ES-I3 (cell line): Measurements from ENCODE around the gene GRIN2A.

ENCODE experiments used
- H3K36me3 ChIP-seq: 2 replicates; pipeline ENCODE4 v1.6.1; 2013; ENCODE audit warnings: mild to moderate bottlenecking, low read length, control low read depth, moderate library complexity; ENCODE audit not compliant: insufficient read depth
- H3K4me1 ChIP-seq: 2 replicates; pipeline ENCODE4 v1.6.1; 2013; ENCODE audit warnings: mild to moderate bottlenecking, control low read depth, low read length; ENCODE audit not compliant: insufficient read depth
- H3K9ac ChIP-seq: 2 replicates; pipeline ENCODE4 v1.6.1; 2013; ENCODE audit warnings: low read depth, mild to moderate bottlenecking, low read length, moderate library complexity
- H3K9me3 ChIP-seq: 2 replicates; pipeline ENCODE4 v1.6.1; 2013; ENCODE audit warnings: mild to moderate bottlenecking, low read length, moderate library complexity; ENCODE audit not compliant: control insufficient read depth, insufficient read depth

The GRIN2A gene

GRCh38 chr16:9755081-9755480 is 427.1 kb downstream of the GRIN2A start:
- H3K36me3 ChIP-seq: no peaks in the 10 kb centered on the region
- H3K9me3 ChIP-seq: no peaks in the 10 kb centered on the region
- peaks cover 14% of the 10 kb centered on the region for H3K4me1 ChIP-seq
- H3K9ac ChIP-seq: no peak overlapping the region

DNA sequence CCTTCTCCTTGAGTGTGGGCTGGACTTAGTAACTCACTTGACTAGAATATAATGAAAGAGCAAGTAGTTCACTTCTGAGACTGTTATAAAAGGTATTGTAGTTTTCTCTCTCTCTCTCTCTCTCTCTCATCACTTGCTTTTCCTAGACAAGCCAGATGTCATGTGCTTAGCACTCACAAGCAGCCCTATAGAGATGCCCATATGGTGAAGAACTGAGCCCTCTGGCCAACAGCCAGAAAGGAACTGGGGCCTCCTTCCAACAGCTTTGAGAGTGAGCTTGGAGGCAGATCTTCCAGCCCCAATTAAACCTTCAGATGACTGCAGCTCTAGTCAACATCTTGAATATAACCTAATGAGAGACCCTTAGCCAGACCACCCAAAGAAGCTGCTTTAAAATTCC is 440.5 kb downstream of the GRIN2A start:
- no peaks in the 10 kb centered on the region for H3K36me3 ChIP-seq
- no peak overlapping the region for H3K9ac ChIP-seq
- H3K9me3 ChIP-seq: no peaks in the 10 kb centered on the region
- no peaks in the 10 kb centered on the region for H3K4me1 ChIP-seq

- Histone ChIP-seq H3K4me1 (no peaks in the 10 kb centered on the region), H3K9me3 (no peaks in the 10 kb centered on the region), H3K9ac (no peak overlapping the region), H3K36me3 (no peaks in the 10 kb centered on the region)
Observed at GRCh38 chr16:9739301-9739700, 442.9 kb downstream of the GRIN2A start.

DNA sequence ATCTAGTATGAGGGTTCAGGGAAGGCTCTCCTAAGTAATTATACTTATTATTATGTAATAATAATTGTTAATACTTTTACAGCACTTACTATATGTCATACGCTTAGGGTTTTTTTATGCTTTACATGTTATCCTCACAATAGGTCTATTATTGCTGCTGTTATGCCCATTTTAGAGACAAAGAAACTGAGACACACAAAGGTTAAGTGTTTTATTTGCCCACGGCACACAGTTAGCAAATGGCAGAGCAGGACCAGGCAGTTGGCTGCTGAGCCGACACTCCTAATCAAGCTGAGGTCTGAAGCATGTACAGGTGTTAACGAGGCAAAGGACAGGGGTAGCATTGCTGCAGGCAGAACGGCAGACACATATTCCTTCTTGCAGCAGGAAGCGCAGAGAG is 443.5 kb downstream of the GRIN2A start:
- Histone ChIP-seq H3K36me3 (no peaks in the 10 kb centered on the region), H3K4me1 (no peaks in the 10 kb centered on the region), H3K9me3 (no peaks in the 10 kb centered on the region), H3K9ac (no peak overlapping the region)

GRCh38 chr16:9736547-9736946 is 445.7 kb downstream of the GRIN2A start:
- no peaks in the 10 kb centered on the region for H3K4me1 ChIP-seq
- H3K9ac ChIP-seq: no peak overlapping the region
- H3K9me3 ChIP-seq: no peaks in the 10 kb centered on the region; the same call in 1 of the 2 replicates
- H3K36me3 ChIP-seq: peaks cover 4% of the 10 kb centered on the region; the same call in 1 of the 2 replicates

DNA sequence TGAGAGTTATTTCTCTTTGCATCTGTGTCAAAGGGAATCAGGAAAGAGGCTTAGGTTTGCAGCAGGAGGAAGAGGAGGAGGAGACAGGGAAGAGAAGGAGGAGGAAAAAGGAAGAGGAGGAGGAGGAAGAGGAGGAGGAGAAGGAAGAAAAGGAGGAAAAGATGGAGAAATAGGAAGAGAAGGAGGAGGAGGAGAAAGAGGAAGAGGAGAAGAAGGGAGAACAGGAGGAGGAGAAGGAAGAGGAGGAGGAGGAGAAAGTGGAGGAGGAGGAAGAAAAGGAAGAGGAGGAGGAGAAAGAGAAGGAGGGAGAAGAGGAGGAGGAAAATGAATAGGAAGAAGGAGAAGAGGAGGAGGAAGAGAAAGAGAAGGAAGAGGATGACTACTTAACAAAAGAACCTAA is 459.1 kb downstream of the GRIN2A start:
- no peak overlapping the region for H3K9ac ChIP-seq
- no peaks in the 10 kb centered on the region for H3K9me3 ChIP-seq
- H3K36me3 ChIP-seq: no peaks in the 10 kb centered on the region; the same call in 1 of the 2 replicates
- H3K4me1 ChIP-seq: no peaks in the 10 kb centered on the region

DNA sequence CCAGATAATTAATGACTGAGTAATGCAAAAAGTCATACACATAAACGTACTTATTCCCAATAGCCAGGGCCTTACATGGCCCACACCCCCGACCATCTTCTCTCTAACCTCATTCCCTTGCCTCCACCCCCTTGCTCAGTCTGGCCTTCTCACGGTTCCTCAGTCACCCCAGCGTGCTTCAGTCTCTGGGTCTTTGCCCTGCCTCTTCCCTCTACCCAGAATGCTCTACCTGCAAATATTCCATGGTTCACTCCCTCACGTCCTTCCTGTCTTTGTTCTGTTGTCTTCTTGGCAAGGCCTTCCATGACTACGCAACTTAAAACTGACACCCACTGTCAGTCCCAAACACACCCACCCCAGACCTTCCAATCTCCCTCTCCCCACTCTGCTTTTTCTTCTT is 468.3 kb downstream of the GRIN2A start:
- H3K9me3 ChIP-seq: no peaks in the 10 kb centered on the region
- H3K9ac ChIP-seq: no peak overlapping the region
- H3K36me3 ChIP-seq: peaks cover 6% of the 10 kb centered on the region; the same call in 1 of the 2 replicates
- H3K4me1 ChIP-seq: no peaks in the 10 kb centered on the region

DNA sequence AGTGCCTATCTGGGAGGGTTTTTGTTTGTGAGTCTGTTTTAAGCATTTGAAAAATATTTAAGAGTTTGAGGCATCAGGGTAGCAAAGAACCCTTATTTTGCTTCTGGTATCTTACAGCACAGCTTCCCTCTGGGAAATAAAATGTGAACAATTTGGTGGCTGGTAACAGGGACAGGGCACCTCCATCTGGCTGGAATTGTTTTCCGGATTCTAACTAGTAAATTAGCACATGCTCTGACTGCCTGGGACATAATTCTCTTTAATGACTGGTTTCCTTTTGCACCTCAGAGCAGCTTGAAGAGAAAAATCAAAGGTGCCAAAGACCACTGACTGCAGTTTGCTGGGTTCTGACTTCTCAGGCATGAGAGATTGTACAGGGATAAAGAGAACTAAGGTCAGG is 469.1 kb downstream of the GRIN2A start:
- Histone ChIP-seq H3K4me1 (no peaks in the 10 kb centered on the region), H3K9ac (no peak overlapping the region), H3K9me3 (no peaks in the 10 kb centered on the region), H3K36me3 (peaks cover 6% of the 10 kb centered on the region; the same call in 1 of the 2 replicates)

- H3K36me3 ChIP-seq: peaks cover 10% of the 10 kb centered on the region; the same call in 1 of the 2 replicates
- H3K4me1 ChIP-seq: peaks cover 6% of the 10 kb centered on the region; the same call in 1 of the 2 replicates
- H3K9me3 ChIP-seq: no peaks in the 10 kb centered on the region
- no peak overlapping the region for H3K9ac ChIP-seq
Observed at GRCh38 chr16:9708972-9709620, 473.1 kb downstream of the GRIN2A start.

- Histone ChIP-seq H3K36me3 (peaks cover 13% of the 10 kb centered on the region; the same call in 1 of the 2 replicates), H3K4me1 (peaks cover 13% of the 10 kb centered on the region; the same call in 1 of the 2 replicates), H3K9me3 (no peaks in the 10 kb centered on the region), H3K9ac (no peak overlapping the region)
Observed at GRCh38 chr16:9706217-9706836, 475.9 kb downstream of the GRIN2A start.

DNA sequence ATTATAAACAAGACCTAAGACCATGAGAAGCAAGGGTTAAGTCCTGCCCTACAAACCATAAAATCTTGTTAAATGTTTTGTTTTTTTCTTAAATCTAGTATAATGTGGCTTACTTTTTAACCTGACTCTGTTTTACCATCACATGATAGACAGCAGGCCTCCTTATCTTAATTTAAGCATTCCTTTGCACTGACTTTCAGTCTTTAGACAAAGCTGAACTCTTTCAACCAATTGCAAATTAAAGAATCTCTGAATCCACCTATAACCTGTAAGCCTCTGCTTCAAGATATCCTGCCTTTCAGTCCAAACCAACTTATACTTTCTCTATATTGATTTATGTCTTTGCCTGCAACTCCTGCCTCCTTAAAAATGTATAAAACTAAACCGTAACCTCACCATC is 478.5 kb downstream of the GRIN2A start:
- peaks cover 16% of the 10 kb centered on the region; the same call in 1 of the 2 replicates for H3K36me3 ChIP-seq
- no peaks in the 10 kb centered on the region for H3K9me3 ChIP-seq
- H3K4me1 ChIP-seq: peaks cover 13% of the 10 kb centered on the region
- H3K9ac ChIP-seq: no peak overlapping the region
